Measurements from ENCODE around the gene PCSK4. TPM values are rescaled to one million over a fixed set of nuclear protein-coding genes. Genes with fewer than 3 reads are reported as not detected.

Gene PCSK4
- total and polyA plus RNA-seq, 9 of the 15 experiments (the other 6 are each of a cell fraction or from before 2014, with no cell fraction given): 0.01 to 9.1 (median 2.1) TPM; not detected in 1

GRCh38 chr19:1490311-1491113 is at the start of gene PCSK4 (continued):
- TF ChIP-seq REST (IDR thresholded peaks at IDR 0.05; ENCODE audit: borderline replicate concordance): no peak; the same call in 1 of the 2 replicates
- TF ChIP-seq REST (CRISPR knock-in tag; IDR thresholded peaks at IDR 0.05; ENCODE audit: low read depth): no peak
- no peak for TF ChIP-seq ERF (CRISPR knock-in tag; IDR thresholded peaks at IDR 0.05)
- TF ChIP-seq ZC3H8 (IDR thresholded peaks at IDR 0.05): no peak
- no peak for TF ChIP-seq FUS (optimal IDR thresholded peaks at IDR 0.05; ENCODE audit: low read depth, low read length)
- TF ChIP-seq, protein P1, sequence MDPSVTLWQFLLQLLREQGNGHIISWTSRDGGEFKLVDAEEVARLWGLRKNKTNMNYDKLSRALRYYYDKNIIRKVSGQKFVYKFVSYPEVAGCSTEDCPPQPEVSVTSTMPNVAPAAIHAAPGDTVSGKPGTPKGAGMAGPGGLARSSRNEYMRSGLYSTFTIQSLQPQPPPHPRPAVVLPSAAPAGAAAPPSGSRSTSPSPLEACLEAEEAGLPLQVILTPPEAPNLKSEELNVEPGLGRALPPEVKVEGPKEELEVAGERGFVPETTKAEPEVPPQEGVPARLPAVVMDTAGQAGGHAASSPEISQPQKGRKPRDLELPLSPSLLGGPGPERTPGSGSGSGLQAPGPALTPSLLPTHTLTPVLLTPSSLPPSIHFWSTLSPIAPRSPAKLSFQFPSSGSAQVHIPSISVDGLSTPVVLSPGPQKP (CRISPR knock-in tag; IDR thresholded peaks at IDR 0.05): no peak
- no peak for TF ChIP-seq ZNF778 (CRISPR knock-in tag; IDR thresholded peaks at IDR 0.05)
- no peak for TF ChIP-seq ZNF316 (IDR thresholded peaks at IDR 0.05)
- no peak for TF ChIP-seq TRIM25 (IDR thresholded peaks at IDR 0.05; ENCODE audit: borderline replicate concordance)
- peak; percentile 90 to 92 for TF ChIP-seq NRF1 (conservative IDR thresholded peaks at IDR 0.05 in 1 of 2, IDR thresholded peaks at IDR 0.05 in 1 of 2)
- TF ChIP-seq SRSF1 (IDR thresholded peaks at IDR 0.05; ENCODE audit: low read depth, low read length): no peak
- no peak for TF ChIP-seq FOXP1 (CRISPR knock-in tag; IDR thresholded peaks at IDR 0.05)
- no peak for TF ChIP-seq RBM14 (IDR thresholded peaks at IDR 0.05; ENCODE audit: borderline replicate concordance, insufficient read depth, low read depth, low read length)
- no peak for TF ChIP-seq BCOR (IDR thresholded peaks at IDR 0.05)
- TF ChIP-seq, protein P2, sequence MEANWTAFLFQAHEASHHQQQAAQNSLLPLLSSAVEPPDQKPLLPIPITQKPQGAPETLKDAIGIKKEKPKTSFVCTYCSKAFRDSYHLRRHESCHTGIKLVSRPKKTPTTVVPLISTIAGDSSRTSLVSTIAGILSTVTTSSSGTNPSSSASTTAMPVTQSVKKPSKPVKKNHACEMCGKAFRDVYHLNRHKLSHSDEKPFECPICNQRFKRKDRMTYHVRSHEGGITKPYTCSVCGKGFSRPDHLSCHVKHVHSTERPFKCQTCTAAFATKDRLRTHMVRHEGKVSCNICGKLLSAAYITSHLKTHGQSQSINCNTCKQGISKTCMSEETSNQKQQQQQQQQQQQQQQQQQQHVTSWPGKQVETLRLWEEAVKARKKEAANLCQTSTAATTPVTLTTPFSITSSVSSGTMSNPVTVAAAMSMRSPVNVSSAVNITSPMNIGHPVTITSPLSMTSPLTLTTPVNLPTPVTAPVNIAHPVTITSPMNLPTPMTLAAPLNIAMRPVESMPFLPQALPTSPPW (CRISPR knock-in tag; IDR thresholded peaks at IDR 0.05): peak; percentile 93
- no peak for TF ChIP-seq ZNF707 (CRISPR knock-in tag; conservative IDR thresholded peaks at IDR 0.05)
